LNCaP clone FGC (cell line): Measurements from ENCODE around the gene DOCK6.

Experiments used
- DNase-seq: peaks from one replicate; pipeline ENCODE4 v3.0.0-alpha.2; 2011; ENCODE audit warnings: low read depth
- H3K4me3 ChIP-seq: 2 replicates; pipeline ENCODE4 v1.5.1; 2011; ENCODE audit warnings: mild to moderate bottlenecking, low read depth, low read length, control low read depth
- TF ChIP-seq, protein P1 (sequence below): IDR thresholded peaks from 2 replicates; pipeline ENCODE4 v1.5.1; 2012; ENCODE audit warnings: mild to moderate bottlenecking; ENCODE audit not compliant: control insufficient read depth, insufficient read depth; ENCODE audit errors: extremely low read depth

The DOCK6 gene

DNA sequence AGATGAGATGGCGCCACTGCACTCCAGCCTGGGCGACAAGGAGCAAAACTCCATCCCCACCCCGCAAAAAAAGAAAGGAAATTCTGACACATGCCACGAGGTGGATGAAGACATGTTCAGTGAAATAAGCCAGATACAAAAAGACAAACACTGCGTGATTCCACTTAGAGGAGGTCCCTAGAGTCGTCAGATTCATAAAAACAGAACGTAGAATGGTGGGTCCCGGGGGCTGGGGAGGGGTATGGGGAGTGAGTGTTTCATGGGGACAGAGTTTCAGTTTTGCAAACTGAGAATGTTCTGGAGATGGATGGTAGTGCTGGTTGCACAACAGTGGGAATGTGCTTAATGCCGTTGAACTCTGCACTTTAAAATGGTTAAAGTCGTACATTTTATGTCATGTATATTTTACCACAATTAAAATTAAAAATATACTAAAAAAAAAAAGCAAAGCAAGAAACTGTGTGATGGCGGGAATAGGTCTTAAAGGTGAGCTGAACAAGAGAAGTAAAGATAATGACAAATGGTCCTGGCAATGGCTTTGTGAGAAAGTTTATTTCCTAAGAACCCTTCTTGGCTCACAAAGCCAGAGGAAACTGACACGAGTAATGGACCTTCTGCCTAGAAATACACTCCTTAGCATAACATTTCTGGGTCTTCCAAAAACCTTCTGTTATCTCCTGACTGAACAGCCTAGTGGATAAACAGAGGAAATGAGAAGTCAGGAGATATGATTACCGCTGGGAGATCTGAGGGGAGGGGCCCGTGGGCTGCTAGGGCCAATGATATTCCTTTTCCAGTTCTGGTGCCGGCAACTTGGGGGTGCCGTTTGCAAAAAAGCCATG is 102.5 kb downstream of the DOCK6 start:
- TF ChIP-seq, protein P1, sequence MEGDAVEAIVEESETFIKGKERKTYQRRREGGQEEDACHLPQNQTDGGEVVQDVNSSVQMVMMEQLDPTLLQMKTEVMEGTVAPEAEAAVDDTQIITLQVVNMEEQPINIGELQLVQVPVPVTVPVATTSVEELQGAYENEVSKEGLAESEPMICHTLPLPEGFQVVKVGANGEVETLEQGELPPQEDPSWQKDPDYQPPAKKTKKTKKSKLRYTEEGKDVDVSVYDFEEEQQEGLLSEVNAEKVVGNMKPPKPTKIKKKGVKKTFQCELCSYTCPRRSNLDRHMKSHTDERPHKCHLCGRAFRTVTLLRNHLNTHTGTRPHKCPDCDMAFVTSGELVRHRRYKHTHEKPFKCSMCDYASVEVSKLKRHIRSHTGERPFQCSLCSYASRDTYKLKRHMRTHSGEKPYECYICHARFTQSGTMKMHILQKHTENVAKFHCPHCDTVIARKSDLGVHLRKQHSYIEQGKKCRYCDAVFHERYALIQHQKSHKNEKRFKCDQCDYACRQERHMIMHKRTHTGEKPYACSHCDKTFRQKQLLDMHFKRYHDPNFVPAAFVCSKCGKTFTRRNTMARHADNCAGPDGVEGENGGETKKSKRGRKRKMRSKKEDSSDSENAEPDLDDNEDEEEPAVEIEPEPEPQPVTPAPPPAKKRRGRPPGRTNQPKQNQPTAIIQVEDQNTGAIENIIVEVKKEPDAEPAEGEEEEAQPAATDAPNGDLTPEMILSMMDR = no peak
- DNase-seq = no peak
- no peak overlapping the region for H3K4me3 ChIP-seq

DNA sequence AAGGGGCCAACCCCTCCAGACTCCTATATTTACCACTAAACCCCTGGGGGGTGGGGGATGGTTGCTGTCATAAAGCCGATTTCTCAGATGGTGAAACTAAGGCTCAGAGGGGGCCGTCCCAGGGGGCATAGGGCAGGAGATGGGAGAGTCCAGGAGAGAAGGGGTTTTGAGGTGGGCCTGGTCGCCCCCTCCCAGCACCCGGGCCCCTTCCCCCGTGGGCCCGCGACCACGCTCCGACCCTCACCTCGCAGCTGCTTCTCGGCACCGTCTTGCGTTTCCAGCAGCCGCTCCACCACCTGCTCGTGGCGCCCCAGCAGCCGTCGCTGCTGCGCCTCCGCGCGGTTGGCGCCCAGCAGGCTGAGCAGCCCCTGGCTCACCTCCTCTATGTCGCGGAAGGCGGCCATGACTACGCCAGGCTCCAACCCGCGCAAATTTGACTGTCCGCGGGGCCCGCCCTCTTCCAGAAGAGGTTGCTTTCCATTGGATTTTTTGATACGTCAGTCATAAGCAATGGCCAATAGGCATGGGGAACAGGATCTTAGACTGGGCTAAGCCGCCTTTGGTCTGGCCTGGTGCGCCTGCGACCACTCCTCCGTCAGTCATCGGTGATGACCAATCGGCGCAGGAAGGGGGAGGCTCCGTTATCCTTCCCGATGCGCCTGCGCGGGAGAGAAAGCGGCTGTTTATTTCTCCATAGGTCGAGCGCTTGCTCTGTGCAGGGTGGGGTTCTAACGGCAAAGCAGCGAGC is 106.8 kb downstream of the DOCK6 start, which contains the start of gene SPC24:
TSS of gene SPC24 (minus strand) at position 410 of the 748 bp plus-strand sequence. CDS start at position 404, 6 bp downstream.
- H3K4me3 ChIP-seq = peak within 1 kb of the TSS; percentile 86
- TF ChIP-seq, protein P1 = peak; percentile 21; the same call in 1 of the 2 replicates

DNA sequence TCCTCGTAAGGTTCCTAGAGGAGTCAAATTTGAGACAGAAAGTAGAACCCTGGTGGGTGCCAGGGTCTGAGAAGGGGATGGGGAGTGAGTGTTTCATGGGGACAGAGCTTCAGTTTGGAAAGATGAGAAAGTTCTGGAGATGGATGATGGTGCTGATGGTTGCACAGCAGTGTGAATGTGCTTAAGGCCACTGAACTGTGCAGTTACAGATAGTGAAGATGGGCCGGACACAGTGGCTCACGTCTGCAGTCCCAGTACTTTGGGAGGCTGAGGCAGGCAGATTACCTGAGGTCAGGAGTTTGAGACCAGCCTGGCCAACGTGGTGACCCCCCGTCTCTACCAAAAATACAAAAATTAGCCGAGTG is 107.7 kb downstream of the DOCK6 start:
- TF ChIP-seq, protein P1 = no peak
- no peak for DNase-seq
- H3K4me3 ChIP-seq = peak overlapping the region; percentile 86

More for the DNA sequence above, 106.8 kb downstream of the DOCK6 start, which contains the start of gene SPC24:
- peak; percentile 97 for DNase-seq

DNA sequence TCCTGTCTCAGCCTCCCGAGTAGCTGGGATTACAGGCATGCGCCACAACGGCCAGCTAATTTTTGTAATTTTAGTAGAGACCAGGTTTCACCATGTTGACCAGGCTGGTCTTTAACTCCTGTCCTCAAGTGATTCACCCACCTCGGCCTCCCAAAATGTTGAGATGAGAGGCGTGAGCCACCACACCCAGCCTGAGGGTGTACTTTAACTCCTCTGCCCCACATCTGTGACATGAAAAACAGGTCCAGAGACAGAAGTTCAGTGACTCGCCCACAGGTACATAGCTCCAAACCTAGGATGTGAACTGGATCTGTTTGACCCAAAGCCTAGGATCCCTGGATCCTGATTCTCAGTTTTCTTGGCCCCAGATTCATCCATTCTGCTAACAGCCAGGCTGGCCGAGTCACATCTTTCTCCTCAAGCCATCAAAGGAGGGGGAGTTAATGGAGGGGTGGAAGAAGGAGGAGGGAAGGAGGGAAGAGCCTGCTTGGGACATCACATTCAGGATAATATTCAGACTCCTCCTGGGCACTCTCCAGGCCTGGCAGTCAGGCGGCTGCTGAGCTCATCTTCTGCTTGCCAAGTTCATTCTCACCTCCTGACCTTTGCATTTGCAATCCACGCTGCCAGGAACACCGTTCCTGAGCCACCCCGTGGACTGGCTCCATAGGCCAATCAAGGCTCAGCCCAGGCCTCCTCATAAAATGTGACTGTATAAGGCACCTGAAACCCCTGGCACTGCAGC is 109.8 kb downstream of the DOCK6 start:
- DNase-seq = peak; percentile 99
- TF ChIP-seq, protein P1 = no peak
- H3K4me3 ChIP-seq = no peak overlapping the region

DNA sequence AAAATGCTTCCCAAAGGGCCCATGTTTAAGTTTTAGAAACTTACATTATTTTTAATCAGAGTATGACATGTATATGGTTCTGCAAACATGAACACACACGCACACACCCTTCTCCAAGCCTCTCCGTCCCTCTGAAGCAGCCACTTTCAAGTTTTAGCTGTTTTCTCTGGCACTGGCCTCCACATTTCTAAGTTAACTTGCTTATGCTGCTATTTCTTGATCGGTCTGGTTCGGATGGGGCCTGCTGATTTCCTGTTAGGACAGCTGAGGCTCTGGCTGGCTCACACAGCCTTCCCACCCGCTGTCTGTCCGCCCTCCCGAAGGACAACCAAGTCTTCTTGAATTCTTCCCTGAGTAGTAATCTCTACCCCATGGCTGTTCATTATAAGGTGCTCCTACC is 111.1 kb downstream of the DOCK6 start:
- H3K4me3 ChIP-seq = no peak overlapping the region
- DNase-seq = no peak
- TF ChIP-seq, protein P1 = no peak
